Activated CD8-positive, alpha-beta memory T cell treated with anti-CD3 and anti-CD28 coated beads, Interleukin-2, amount 50 U/mL, for 1 hour (primary cell): ENCODE measurements around the gene ZNF723.
"Not testable (repeated sequence)": the region's sequence is repeated elsewhere in the genome, so short reads cannot be mapped to it uniquely, and the experiment has no call there.

Source experiments
- DNase-seq: peaks from one replicate; pipeline ENCODE4 v3.0.0-alpha.2; 2020; ENCODE audit errors: extremely low read depth

The ZNF723 gene

DNA sequence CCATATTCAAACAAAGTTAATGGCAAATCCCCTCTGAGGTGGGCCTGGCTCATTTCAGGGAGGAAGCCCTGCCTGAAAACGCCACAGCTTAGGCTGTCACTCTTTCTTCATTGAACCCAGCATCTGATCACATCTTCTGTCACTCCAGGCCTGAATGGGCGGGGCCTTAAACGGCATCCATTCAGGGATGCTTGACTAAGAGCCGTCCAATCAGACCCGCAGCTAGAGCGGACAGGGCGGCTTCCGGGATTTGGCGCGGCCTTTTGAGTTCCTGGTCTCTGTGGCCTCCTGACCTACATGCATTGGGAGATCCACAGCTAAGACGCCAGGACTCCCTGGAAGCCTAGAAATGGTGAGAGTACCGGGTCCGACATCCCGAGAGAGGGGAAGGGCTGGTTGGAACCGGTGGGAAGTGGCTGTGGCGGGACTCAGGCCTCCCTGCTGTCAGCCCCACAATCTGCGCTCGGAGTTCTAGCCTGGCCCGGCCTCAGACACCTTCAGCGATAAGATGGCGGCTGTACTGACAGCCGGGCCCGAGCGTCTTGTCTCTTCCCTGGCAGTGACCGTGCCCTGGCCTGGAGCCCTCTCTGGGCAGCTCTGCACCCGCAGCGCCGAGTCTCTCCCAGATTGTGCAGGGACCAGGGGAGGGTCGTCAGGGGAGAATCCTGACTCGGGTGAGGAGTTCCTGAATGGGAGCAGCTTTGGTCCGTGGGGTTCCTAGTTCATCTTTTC is at the start of gene ZNF723:
Gene ZNF723 (plus strand): TSS at position 261 of the 732 bp plus-strand sequence. CDS start 89 bp downstream, at position 350.
- no peak for DNase-seq

DNA sequence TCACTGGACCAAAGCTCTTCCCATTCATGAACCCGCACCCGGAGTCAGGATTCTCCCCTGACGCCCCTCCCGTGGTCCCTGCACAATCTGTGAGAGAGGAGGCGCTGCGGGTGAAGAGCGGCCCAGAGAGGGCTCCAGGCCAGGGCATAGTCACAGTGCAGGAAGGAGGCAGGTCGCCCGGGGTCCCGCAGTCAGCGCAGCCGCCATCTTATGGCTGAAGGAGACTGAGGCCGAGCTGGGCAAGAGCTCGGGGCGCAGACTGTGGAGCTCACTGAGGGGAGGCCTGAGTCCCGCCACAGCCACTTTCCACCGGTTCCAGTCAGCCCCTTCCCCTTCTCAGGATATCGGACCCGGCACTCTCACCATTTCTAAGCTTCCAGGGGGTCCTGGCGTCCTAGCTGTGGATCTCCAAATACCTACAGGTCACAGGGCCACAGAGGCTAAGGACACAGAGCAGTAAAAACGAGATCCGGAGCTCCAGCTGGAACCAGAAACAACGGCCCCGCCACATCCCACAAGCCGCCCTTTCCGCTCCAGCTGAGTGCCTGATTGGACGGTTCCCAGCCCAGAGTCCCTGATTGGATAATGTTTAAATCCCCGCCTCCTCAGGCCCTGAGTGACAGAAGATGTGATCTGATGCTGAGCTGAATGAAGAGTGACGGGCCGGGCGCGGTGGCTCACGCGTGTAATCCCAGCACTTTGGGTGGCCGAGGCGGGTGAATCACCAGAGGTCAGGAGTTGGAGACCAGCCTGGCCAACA is 48.3 kb upstream of the ZNF723 start, which contains the start of gene ZNF99:
Gene ZNF99 (minus strand): TSS at position 501 of the 760 bp plus-strand sequence. CDS start 135 bp downstream, at position 366.
- no peak for DNase-seq

- DNase-seq = not testable (repeated sequence)
Measured at GRCh38 chr19:22792863-22793262, 39.2 kb upstream of the ZNF723 start.

DNA sequence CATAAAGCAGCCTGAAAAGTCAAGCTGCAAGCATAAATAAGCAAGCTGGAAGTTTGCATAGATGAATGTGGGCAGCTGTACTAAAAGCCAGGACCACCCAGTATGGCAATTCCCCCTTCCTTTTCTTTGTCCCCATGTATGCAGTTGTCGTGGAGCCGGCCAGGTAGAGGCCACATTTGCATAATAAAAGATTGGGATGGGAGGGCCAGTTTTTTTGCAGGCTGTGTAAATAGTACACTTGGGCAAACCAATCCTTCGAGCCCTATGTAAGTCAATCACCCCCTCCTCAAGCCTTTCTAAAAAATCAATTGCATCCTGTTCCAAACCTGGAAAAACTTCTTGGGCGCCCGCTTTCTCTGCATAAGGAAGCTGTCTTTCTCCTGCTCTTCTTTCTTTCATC is 35.1 kb upstream of the ZNF723 start:
- no peak for DNase-seq

- DNase-seq = no peak
Measured at GRCh38 chr19:22806418-22806817, 25.7 kb upstream of the ZNF723 start.

- no peak for DNase-seq
Measured at GRCh38 chr19:22807061-22807835, 24.8 kb upstream of the ZNF723 start.

DNA sequence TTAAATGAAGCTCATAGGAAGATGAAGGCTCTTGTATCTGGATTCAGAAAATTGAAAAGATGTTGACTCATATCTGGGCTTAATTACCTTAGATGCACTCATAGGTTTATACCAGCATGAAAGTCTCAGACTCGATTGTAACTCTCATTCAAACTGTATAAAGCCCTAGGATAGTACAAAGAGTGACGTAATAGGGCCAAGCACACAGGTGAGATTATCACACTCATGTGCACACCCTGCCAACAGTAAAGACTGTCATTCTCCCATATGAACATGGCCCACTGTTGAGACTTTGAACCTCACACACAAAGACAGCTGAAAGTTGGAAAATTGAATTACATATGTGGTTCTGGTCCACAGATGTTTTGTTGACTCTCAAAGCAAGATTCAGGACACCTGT is 18.0 kb upstream of the ZNF723 start:
- DNase-seq = no peak

DNA sequence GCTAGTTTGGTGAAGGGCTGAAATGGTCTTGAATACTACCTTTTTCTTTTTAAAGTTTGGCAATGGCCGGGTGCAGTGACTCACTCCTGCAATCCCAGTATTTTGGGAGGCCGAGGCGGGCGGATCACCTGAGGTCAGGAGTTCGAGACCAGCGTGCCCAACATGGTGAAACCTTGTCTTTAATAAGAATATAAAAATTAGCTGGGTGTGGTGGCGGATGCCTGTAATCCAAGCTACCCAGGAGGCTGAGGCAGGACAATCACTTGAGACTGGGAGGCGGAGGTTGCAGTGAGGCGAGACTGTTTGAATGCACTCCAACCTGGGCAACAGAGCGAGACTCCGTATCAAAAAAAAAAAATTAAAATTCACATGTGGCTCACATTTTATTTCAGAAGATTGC is 880 bp upstream of the ZNF723 start:
- no peak for DNase-seq

DNA sequence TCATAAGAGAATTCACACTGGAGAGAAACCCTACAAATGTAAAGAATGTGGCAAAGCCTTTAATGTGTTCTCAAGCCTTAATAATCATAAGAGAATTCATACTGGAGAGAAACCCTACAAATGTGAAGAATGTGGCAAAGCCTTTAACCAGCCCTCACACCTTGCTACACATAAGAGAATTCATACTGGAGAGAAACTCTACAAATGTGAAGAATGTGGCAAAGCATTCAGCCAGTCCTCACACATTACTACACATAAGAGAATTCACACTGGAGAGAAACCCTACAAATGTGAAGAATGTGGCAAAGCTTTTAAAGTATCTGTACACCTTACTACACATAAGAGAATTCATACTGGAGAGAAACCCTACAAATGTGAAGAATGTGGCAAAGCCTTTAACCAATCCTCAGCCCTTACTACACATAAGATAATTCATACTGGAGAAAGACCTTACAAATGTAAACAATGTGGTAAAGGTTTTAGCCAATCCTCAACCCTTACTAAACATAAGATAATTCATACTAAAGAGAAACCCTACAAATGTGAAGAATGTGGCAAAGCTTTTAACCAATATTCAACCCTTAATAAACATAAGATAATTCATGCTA is 25.7 kb downstream of the ZNF723 start:
- not testable (repeated sequence) for DNase-seq

DNA sequence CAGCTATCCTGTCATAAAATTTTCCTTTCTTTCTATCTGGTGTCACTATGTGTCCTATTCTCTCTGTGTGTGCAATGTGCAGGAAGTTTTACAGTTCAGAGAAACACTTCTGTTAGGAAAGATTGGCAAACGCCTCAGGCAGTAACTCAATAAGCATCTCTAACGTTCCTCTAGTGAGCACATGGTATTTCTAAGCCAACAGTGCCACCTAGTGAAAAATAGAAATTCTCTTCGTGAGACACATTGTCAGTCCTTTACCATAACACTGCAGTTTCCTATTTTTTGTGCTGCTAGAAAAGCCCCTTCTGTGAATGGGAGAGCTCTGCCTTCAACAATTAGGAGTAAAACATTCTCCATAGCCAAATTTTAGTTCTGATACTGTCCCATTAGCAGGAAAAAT is 50.7 kb downstream of the ZNF723 start:
- DNase-seq = no peak

DNA sequence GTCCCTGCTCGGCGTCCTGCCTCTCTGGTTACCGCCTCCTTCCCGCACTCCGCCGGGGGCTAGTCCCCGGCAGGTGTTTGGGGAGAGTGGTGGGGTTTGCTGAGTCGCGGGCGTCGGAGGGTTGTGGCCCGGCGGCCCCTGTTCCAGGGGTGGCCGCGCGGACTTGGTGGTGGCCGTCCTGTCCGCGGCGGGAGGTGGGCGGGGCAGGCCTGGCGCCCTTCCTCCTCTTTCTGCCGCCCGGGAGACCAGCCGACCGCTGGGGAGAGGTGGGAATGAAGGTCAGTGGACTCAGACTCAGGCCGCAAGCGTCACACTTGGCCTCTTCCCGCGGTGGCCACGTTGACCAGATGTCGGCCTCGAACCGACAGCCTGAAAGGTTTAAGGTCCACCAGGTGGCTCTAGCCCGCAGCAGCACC is 61.8 kb downstream of the ZNF723 start:
- no peak for DNase-seq

GRCh38 chr19:22901431-22902130 is 69.5 kb downstream of the ZNF723 start:
- no peak for DNase-seq
